H9 (cell line): ENCODE results near the gene IL17RE. TPM values are rescaled to one million over a fixed set of nuclear protein-coding genes. Genes with fewer than 3 reads are reported as not detected.

Source experiments
- DNase-seq: peaks from one replicate; pipeline ENCODE4 v3.0.0-alpha.2; 2017
- H2AFZ ChIP-seq: one replicate; pipeline ENCODE4 v1.6.1; 2013; ENCODE audit warnings: mild to moderate bottlenecking, low read length, control low read depth, moderate library complexity
- H2AK5ac ChIP-seq: 2 replicates; pipeline ENCODE4 v1.6.1; 2013; ENCODE audit warnings: low read length, control low read depth, mixed read lengths; ENCODE audit not compliant: insufficient read length
- H2BK120ac ChIP-seq: one replicate; pipeline ENCODE4 v1.6.1; 2013; ENCODE audit warnings: low read depth, mild to moderate bottlenecking, low read length, control low read depth, inconsistent platforms; ENCODE audit not compliant: poor library complexity, severe bottlenecking
- H2BK12ac ChIP-seq: 2 replicates; pipeline ENCODE4 v1.6.1; 2013; ENCODE audit warnings: low read length, control low read depth, mixed read lengths, low read depth; ENCODE audit not compliant: insufficient read length
- H2BK15ac ChIP-seq: 2 replicates; pipeline ENCODE4 v1.6.1; 2013; ENCODE audit warnings: low read depth, low read length, control low read depth
- H2BK20ac ChIP-seq: one replicate; pipeline ENCODE4 v1.6.1; 2013; ENCODE audit warnings: low read depth, mild to moderate bottlenecking, low read length, control low read depth, inconsistent platforms; ENCODE audit not compliant: poor library complexity, severe bottlenecking
- H2BK5ac ChIP-seq: 2 replicates; pipeline ENCODE4 v1.6.1; 2013; ENCODE audit warnings: low read length, control low read depth, mixed read lengths; ENCODE audit not compliant: insufficient read length
- H3K14ac ChIP-seq: 2 replicates; pipeline ENCODE4 v1.6.1; 2013; ENCODE audit warnings: low read length, control low read depth; ENCODE audit not compliant: insufficient read depth
- H3K18ac ChIP-seq: 2 replicates; pipeline ENCODE4 v1.6.1; 2013; ENCODE audit warnings: low read depth, mild to moderate bottlenecking, mixed read lengths, low read length, control low read depth; ENCODE audit not compliant: insufficient read length
- H3K23ac ChIP-seq: 2 replicates; pipeline ENCODE4 v1.6.1; 2013; ENCODE audit warnings: low read length, control low read depth, mixed read lengths, low read depth; ENCODE audit not compliant: insufficient read length
- H3K23me2 ChIP-seq: 2 replicates; pipeline ENCODE4 v1.6.1; 2013; ENCODE audit warnings: low read depth, mild to moderate bottlenecking, mixed read lengths, low read length, control low read depth; ENCODE audit not compliant: insufficient read length, poor library complexity, severe bottlenecking
- H3K27ac ChIP-seq: 2 replicates; pipeline ENCODE4 v1.5.1; 2013; ENCODE audit warnings: low read length, control low read depth, mixed read lengths, low read depth; ENCODE audit not compliant: insufficient read length
- H3K27me3 ChIP-seq: 2 replicates; pipeline ENCODE4 v1.6.1; 2013; ENCODE audit warnings: low read length, control low read depth, inconsistent platforms; ENCODE audit not compliant: insufficient read depth
- H3K4ac ChIP-seq: 2 replicates; pipeline ENCODE4 v1.6.1; 2013; ENCODE audit warnings: low read depth, mild to moderate bottlenecking, control low read depth, inconsistent platforms, low read length, moderate library complexity
- H3K4me1 ChIP-seq: 2 replicates; pipeline ENCODE4 v1.6.1; 2013; ENCODE audit warnings: low read length, control low read depth, inconsistent platforms; ENCODE audit not compliant: insufficient read depth
- H3K4me2 ChIP-seq: 2 replicates; pipeline ENCODE4 v1.6.1; 2013; ENCODE audit warnings: low read length, control low read depth, mixed read lengths; ENCODE audit not compliant: insufficient read length, insufficient read depth
- H3K56ac ChIP-seq: 2 replicates; pipeline ENCODE4 v1.6.1; 2013; ENCODE audit warnings: low read depth, mild to moderate bottlenecking, mixed read lengths, low read length, control low read depth; ENCODE audit not compliant: insufficient read length
- H3K79me1 ChIP-seq: 2 replicates; pipeline ENCODE4 v1.6.1; 2013; ENCODE audit warnings: low read depth, mild to moderate bottlenecking, moderate library complexity, low read length, control low read depth, inconsistent platforms; ENCODE audit not compliant: insufficient read depth, poor library complexity, severe bottlenecking
- H3K79me2 ChIP-seq: 2 replicates; pipeline ENCODE4 v1.6.1; 2013; ENCODE audit warnings: low read length, control low read depth, inconsistent platforms; ENCODE audit not compliant: insufficient read depth
- H3K9ac ChIP-seq: 2 replicates; pipeline ENCODE4 v1.6.1; 2013; ENCODE audit warnings: low read length, control low read depth, mixed read lengths; ENCODE audit not compliant: insufficient read length; ENCODE audit errors: extremely low read depth
- H3K9me3 ChIP-seq: one replicate; pipeline ENCODE4 v1.6.1; 2013; ENCODE audit warnings: low read depth, low read length, inconsistent platforms; ENCODE audit not compliant: control insufficient read depth
- H3T11ph ChIP-seq: one replicate; pipeline ENCODE4 v1.6.1; 2013; ENCODE audit warnings: mild to moderate bottlenecking, low read length, control low read depth, inconsistent platforms
- H4K20me1 ChIP-seq: one replicate; pipeline ENCODE4 v1.6.1; 2013; ENCODE audit not compliant: control insufficient read depth, insufficient read length, insufficient read depth
- H4K5ac ChIP-seq: 2 replicates; pipeline ENCODE4 v1.6.1; 2013; ENCODE audit warnings: low read depth, mild to moderate bottlenecking, mixed read lengths, low read length, control low read depth; ENCODE audit not compliant: insufficient read length
- H4K8ac ChIP-seq: replicated peaks from 2 replicates; pipeline ENCODE4 v1.6.1; 2013; ENCODE audit warnings: low read length, control low read depth, mixed read lengths, low read depth; ENCODE audit not compliant: insufficient read length
- H4K91ac ChIP-seq: 2 replicates; pipeline ENCODE4 v1.6.1; 2013; ENCODE audit warnings: low read depth, mild to moderate bottlenecking, moderate library complexity, mixed read lengths, low read length, control low read depth; ENCODE audit not compliant: insufficient read length
- H3K27ac Mint-ChIP-seq, 3 experiments: 2 replicates in 2 of 3; 3 replicates in 1 of 3; pipeline ENCODE4 v1.8.0; 2020 to 2021; ENCODE audit warnings: mixed read lengths in 3 of 3, mild to moderate bottlenecking in 1 of 3, moderate library complexity in 1 of 3
- H3K27me3 Mint-ChIP-seq: 2 replicates; pipeline ENCODE4 v1.8.0; 2021; ENCODE audit warnings: low read depth, mild to moderate bottlenecking, moderate library complexity, mixed read lengths
- H3K36me3 Mint-ChIP-seq, 3 experiments: 2 replicates in 2 of 3; 3 replicates in 1 of 3; pipeline ENCODE4 v1.8.0; 2020 to 2021; ENCODE audit warnings: low read depth in 3 of 3, mixed read lengths in 3 of 3; ENCODE audit not compliant: insufficient read depth in 1 of 3
- H3K4me1 Mint-ChIP-seq, 2 experiments: 2 replicates each; pipeline ENCODE4 v1.8.0; 2020; ENCODE audit warnings: mixed read lengths in 2 of 2
- H3K4me3 Mint-ChIP-seq, 2 experiments: 2 replicates in 1 of 2; 3 replicates in 1 of 2; pipeline ENCODE4 v1.8.0; 2020 to 2021; ENCODE audit warnings: mild to moderate bottlenecking in 2 of 2, mixed read lengths in 2 of 2, moderate library complexity in 1 of 2
- H3K9me3 Mint-ChIP-seq, 2 experiments: 2 replicates in 1 of 2; 3 replicates in 1 of 2; pipeline ENCODE4 v1.8.0; 2020; ENCODE audit warnings: mild to moderate bottlenecking in 2 of 2, mixed read lengths in 2 of 2, moderate library complexity in 1 of 2
- CTCF ChIP-seq: fragments of 200-600 bp; sonication (generic); conservative IDR thresholded peaks from 3 replicates; pipeline ENCODE4 v1.8.0; 2021; ENCODE audit warnings: antibody characterized with exemption, mild to moderate bottlenecking
- WGBS: extraction: QIAGEN DNeasy Blood & Tissue Kit; methylation state at CpG from one replicate; pipeline ENCODE4 v1.1.7; 2013; ENCODE audit warnings: missing lambda C conversion rate, low lambda C conversion rate, mixed read lengths; ENCODE audit not compliant: insufficient read length; ENCODE audit errors: extremely low coverage; 5-methylcytosine and 5-hydroxymethylcytosine counted together
- total RNA-seq: library from RNA; stranded (reverse); gene quantifications from 2 replicates; pipeline ENCODE4 v1.2.1, GENCODE V29; 2021

The IL17RE gene
- total RNA-seq, 1 experiment from 2014 or later: 2.1 TPM

GRCh38 chr3:9861626-9862130 is 41.0 kb upstream of the IL17RE start:
- H2AFZ ChIP-seq: no peak overlapping the region
- Mint-ChIP-seq H3K9me3 (no peaks in the 10 kb centered on the region), H3K36me3 (no peaks in the 10 kb centered on the region), H3K27me3 (peaks cover 27% of the 10 kb centered on the region), H3K27ac (no peak overlapping the region; a peak in 2 of 7 replicates), H3K4me3 (peak overlapping the region; percentile 59 to 73; a peak in 1 of 5 replicates), H3K4me1 (peaks cover 18 to 35% of the 10 kb centered on the region in 2 experiments)
- no peak overlapping the region for H2BK120ac ChIP-seq
- no peak overlapping the region for H3K14ac ChIP-seq
- H4K5ac ChIP-seq: no peak overlapping the region
- no peak overlapping the region for H4K91ac ChIP-seq
- H3K56ac ChIP-seq: no peak overlapping the region
- no peak for DNase-seq
- no peak overlapping the region for H2BK15ac ChIP-seq
- H3K9ac ChIP-seq: no peak overlapping the region
- no peaks in the 10 kb centered on the region for H3K4me1 ChIP-seq
- no peak overlapping the region for H3T11ph ChIP-seq
- H3K27ac ChIP-seq: no peak overlapping the region
- H3K23ac ChIP-seq: no peak overlapping the region
- no peak overlapping the region for H2BK5ac ChIP-seq
- TF ChIP-seq CTCF: no peak
- no peak overlapping the region for H3K4me2 ChIP-seq
- no peaks in the 10 kb centered on the region for H3K79me1 ChIP-seq
- no peaks in the 10 kb centered on the region for H3K9me3 ChIP-seq
- no peaks in the 10 kb centered on the region for H4K20me1 ChIP-seq
- no peak overlapping the region for H2AK5ac ChIP-seq
- H2BK12ac ChIP-seq: no peak overlapping the region
- H2BK20ac ChIP-seq: no peak overlapping the region
- no peak overlapping the region for H3K18ac ChIP-seq
- WGBS: no CpG with 5 or more reads among the region's 5 CpGs
- H3K4ac ChIP-seq: no peak overlapping the region
- H3K27me3 ChIP-seq: no peaks in the 10 kb centered on the region; the same call in 1 of the 2 replicates
- H3K23me2 ChIP-seq: peaks cover 5% of the 10 kb centered on the region
- no peak overlapping the region for H4K8ac ChIP-seq
- no peaks in the 10 kb centered on the region for H3K79me2 ChIP-seq
